Liver (tissue), 9 donors: Measurements from ENCODE around the gene TRPC4AP. TPM values are rescaled to one million over a fixed set of nuclear protein-coding genes. Genes with fewer than 3 reads are reported as not detected.

Source experiments
- DNase-seq: peaks from one replicate; pipeline ENCODE4 v3.0.0-alpha.2; 2017; ENCODE audit warnings: low spot score
- H3K27ac ChIP-seq, 2 donors: one replicate each; pipeline ENCODE4 v1.7.0; 2013; ENCODE audit warnings: inconsistent platforms in 2 of 2, low read length in 2 of 2, control low read depth in 1 of 2, low read depth in 1 of 2, mild to moderate bottlenecking in 1 of 2
- H3K27me3 ChIP-seq, 4 donors: one replicate each; pipeline versions ENCODE4 v1.6.1 to v1.7.0; 2013; ENCODE audit warnings: low read length in 3 of 4, inconsistent platforms in 1 of 4, mild to moderate bottlenecking in 1 of 4, moderate library complexity in 1 of 4; ENCODE audit not compliant: control insufficient read depth in 4 of 4, insufficient read depth in 4 of 4
- H3K36me3 ChIP-seq, 4 donors: one replicate each; pipeline versions ENCODE4 v1.6.1 to v1.7.0; 2013; ENCODE audit warnings: low read length in 3 of 4, mild to moderate bottlenecking in 3 of 4, low read depth in 1 of 4, moderate library complexity in 1 of 4; ENCODE audit not compliant: control insufficient read depth in 4 of 4, insufficient read depth in 3 of 4
- H3K4me1 ChIP-seq, 4 donors: one replicate each; pipeline versions ENCODE4 v1.6.1 to v1.7.0; 2013; ENCODE audit warnings: low read length in 3 of 4, mild to moderate bottlenecking in 3 of 4, moderate library complexity in 1 of 4; ENCODE audit not compliant: control insufficient read depth in 4 of 4, insufficient read depth in 4 of 4
- H3K4me3 ChIP-seq, 3 donors: one replicate each; pipeline versions ENCODE4 v1.6.1 to v1.7.0; 2013; ENCODE audit warnings: low read length in 3 of 3, control low read depth in 1 of 3, low read depth in 1 of 3, mild to moderate bottlenecking in 1 of 3
- H3K9ac ChIP-seq, 2 donors: one replicate each; pipeline ENCODE4 v1.7.0; 2013; ENCODE audit warnings: low read length in 2 of 2, mild to moderate bottlenecking in 2 of 2, moderate library complexity in 2 of 2, control low read depth in 1 of 2, low read depth in 1 of 2
- H3K9me3 ChIP-seq, 4 donors: one replicate each; pipeline versions ENCODE4 v1.6.1 to v1.7.0; 2013; ENCODE audit warnings: low read length in 3 of 4; ENCODE audit not compliant: control insufficient read depth in 4 of 4
- ATF3 ChIP-seq: IDR thresholded peaks from 2 replicates; pipeline ENCODE4 v1.6.1; 2016; ENCODE audit warnings: antibody characterized with exemption
- CTCF ChIP-seq: fragments of 150-350 bp; IDR thresholded peaks from 2 replicates; pipeline ENCODE4 v1.5.1; 2017; ENCODE audit warnings: improper control_type of control experiment, low read depth, low read length; ENCODE audit not compliant: missing input control
- EGR1 ChIP-seq, 2 donors: IDR thresholded peaks; 2 replicates each; pipeline ENCODE4 v1.6.1; 2016 to 2018; ENCODE audit warnings: antibody characterized with exemption in 2 of 2, low read depth in 2 of 2
- FOXA1 ChIP-seq: IDR thresholded peaks from 2 replicates; pipeline ENCODE4 v1.6.1; 2016; ENCODE audit warnings: antibody characterized with exemption
- HNF4G ChIP-seq: IDR thresholded peaks from 2 replicates; pipeline ENCODE4 v1.6.1; 2016; ENCODE audit warnings: antibody characterized with exemption
- MAX ChIP-seq: IDR thresholded peaks from 2 replicates; pipeline ENCODE4 v1.6.1; 2016; ENCODE audit warnings: antibody characterized with exemption
- RAD21 ChIP-seq, 2 donors: IDR thresholded peaks; 2 replicates each; pipeline ENCODE4 v1.6.1; 2016; ENCODE audit warnings: antibody characterized with exemption in 2 of 2, mild to moderate bottlenecking in 2 of 2
- REST ChIP-seq: IDR thresholded peaks from 2 replicates; pipeline ENCODE4 v1.6.1; 2016; ENCODE audit warnings: antibody characterized with exemption, mild to moderate bottlenecking
- RXRA ChIP-seq, 2 donors: IDR thresholded peaks; 2 replicates each; pipeline ENCODE4 v1.6.1; 2017 to 2018; ENCODE audit warnings: antibody characterized with exemption in 2 of 2, mild to moderate bottlenecking in 1 of 2
- SP1 ChIP-seq: IDR thresholded peaks from 2 replicates; pipeline ENCODE4 v1.6.1; 2018; ENCODE audit warnings: antibody characterized with exemption, mild to moderate bottlenecking
- TAF1 ChIP-seq: conservative IDR thresholded peaks from 2 replicates; pipeline ENCODE4 v1.6.1; 2016; ENCODE audit warnings: antibody characterized with exemption, mild to moderate bottlenecking
- YY1 ChIP-seq: IDR thresholded peaks from 2 replicates; pipeline ENCODE4 v1.6.1; 2016; ENCODE audit warnings: antibody characterized with exemption, mild to moderate bottlenecking
- WGBS: extraction: QIAGEN DNeasy Blood & Tissue Kit; methylation state at CpG from one replicate; pipeline ENCODE4 v1.1.7; 2013; 5-methylcytosine and 5-hydroxymethylcytosine counted together
- polyA plus RNA-seq, 2 donors: library from polyadenylated mRNA; stranded (reverse) in 1 of 2; unstranded in 1 of 2; fragments of 200-250 nt in 1 of 2; fragments of >200 nt in 1 of 2; fragmentation: Nextera tagmentation in 1 of 2; extraction: Ambion mirVana in 1 of 2; gene quantifications; one replicate each; pipeline versions ENCODE4 v1.2.1 to v1.2.3, GENCODE V29; 2013 to 2015
- total RNA-seq, 2 donors: library from RNA; depleted of rRNA; stranded (reverse); fragments of >200 nt; gene quantifications; one replicate each; pipeline ENCODE4 v1.2.3, GENCODE V29; 2014
- donor health status: healthy.
- donor health status: healthy.
- donor health status: healthy.
- donor health status: healthy.
- donor health status: healthy.

TRPC4AP gene
- total and polyA plus RNA-seq, 4 donors, result 26.3 to 57.2 (median 33.8) TPM

DNA sequence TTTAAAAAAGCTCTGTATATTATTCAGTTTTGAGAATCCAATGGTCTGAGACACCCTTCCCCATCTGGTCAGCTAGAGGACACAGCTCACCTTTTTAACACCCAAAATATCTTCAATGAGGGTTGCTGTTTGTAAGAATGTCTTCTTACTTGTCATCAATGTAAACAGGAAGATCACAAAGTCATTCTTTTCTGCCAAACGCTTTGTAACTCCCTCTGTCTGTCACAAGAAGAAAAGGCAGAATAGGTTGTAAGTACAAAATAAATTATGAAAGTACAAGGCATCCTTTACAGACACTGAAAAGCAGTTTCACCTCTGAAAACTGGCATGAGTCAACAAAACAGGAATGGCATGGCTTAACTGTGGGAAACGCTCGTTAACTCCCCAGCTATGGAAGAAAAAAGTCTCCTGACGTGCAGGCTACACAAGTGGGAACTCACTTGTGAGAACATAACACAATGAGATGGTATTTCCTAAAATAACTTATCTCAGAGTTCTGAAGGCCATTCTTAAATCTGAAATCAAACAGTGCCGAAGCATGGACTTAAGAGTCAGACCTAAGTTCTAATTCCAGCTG lies 42.7 kb downstream of the TRPC4AP start:
- Histone ChIP-seq H3K27me3 (no peaks in the 10 kb centered on the region), H3K4me1 (peaks cover 0 to 2% (median under 1%) of the 10 kb centered on the region in 4 donors), H3K4me3 (no peak overlapping the region), H3K36me3 (peaks cover 2 to 33% (median 21%) of the 10 kb centered on the region in 4 donors), H3K27ac (no peak overlapping the region), H3K9ac (no peak overlapping the region), H3K9me3 (no peaks in the 10 kb centered on the region)
- no peak for DNase-seq
- 93% methylated on average over 5 of the region's 5 CpGs for WGBS
- TF ChIP-seq SP1, result no peak
- no peak for TF ChIP-seq TAF1
- TF ChIP-seq CTCF, result no peak

GRCh38 chr20:35048739-35049138 lies 43.9 kb downstream of the TRPC4AP start:
- H3K36me3 ChIP-seq, result peaks cover 2 to 37% (median 27%) of the 10 kb centered on the region in 4 donors
- H3K4me1 ChIP-seq, result no peaks in the 10 kb centered on the region
- DNase-seq, result no peak
- H3K9me3 ChIP-seq, result no peaks in the 10 kb centered on the region
- no peak overlapping the region for H3K9ac ChIP-seq
- H3K27ac ChIP-seq, result no peak overlapping the region
- TF ChIP-seq FOXA1, result no peak
- TF ChIP-seq REST, result no peak
- TF ChIP-seq RXRA (IDR thresholded peaks at IDR 0.05), result no peak
- TF ChIP-seq SP1, result no peak
- TF ChIP-seq TAF1, result no peak
- TF ChIP-seq MAX, result no peak
- no peak for TF ChIP-seq ATF3
- no peak for TF ChIP-seq YY1
- no peak for TF ChIP-seq EGR1 (IDR thresholded peaks at IDR 0.05; ENCODE audit: low read depth in 2 of 2)
- no peak for TF ChIP-seq HNF4G
- no peaks in the 10 kb centered on the region for H3K27me3 ChIP-seq
- 96% methylated on average over 1 of the region's 1 CpG for WGBS
- H3K4me3 ChIP-seq, result no peak overlapping the region

GRCh38 chr20:35042268-35042667 lies 50.3 kb downstream of the TRPC4AP start:
- no peak for DNase-seq
- H3K9me3 ChIP-seq, result no peaks in the 10 kb centered on the region
- peaks cover 2 to 29% (median 24%) of the 10 kb centered on the region in 4 donors for H3K36me3 ChIP-seq
- no peak overlapping the region for H3K9ac ChIP-seq
- no peaks in the 10 kb centered on the region for H3K27me3 ChIP-seq
- no peak overlapping the region for H3K27ac ChIP-seq
- H3K4me3 ChIP-seq, result no peak overlapping the region
- no peak for TF ChIP-seq FOXA1
- TF ChIP-seq EGR1 (IDR thresholded peaks at IDR 0.05; ENCODE audit: low read depth in 2 of 2), result no peak
- TF ChIP-seq HNF4G, result no peak
- no peak for TF ChIP-seq SP1
- TF ChIP-seq RAD21 (IDR thresholded peaks at IDR 0.05), result no peak
- no peaks in the 10 kb centered on the region for H3K4me1 ChIP-seq
